ENCODE data around the gene CCDC174.
A peak's percentile ranks its signal among the peaks of the same experiment; 100 is the strongest.

CCDC174 gene

GRCh38 chr3:14625443-14625842 lies 26.1 kb upstream of the CCDC174 start:
- no peak for DNase-seq (ENCODE audit: low read depth)

GRCh38 chr3:14627815-14628214 lies 23.7 kb upstream of the CCDC174 start:
- no peak for DNase-seq (ENCODE audit: low read depth)

GRCh38 chr3:14628406-14628805 lies 23.2 kb upstream of the CCDC174 start:
- no peak for DNase-seq (ENCODE audit: low read depth)

GRCh38 chr3:14630404-14631100 lies 21.0 kb upstream of the CCDC174 start:
- no peak for DNase-seq (ENCODE audit: low read depth)

- DNase-seq (ENCODE audit: low read depth) = no peak
These were observed 20.5 kb upstream of the CCDC174 start for GRCh38 chr3:14631101-14631497.

GRCh38 chr3:14631687-14632441 lies 19.7 kb upstream of the CCDC174 start:
- DNase-seq (ENCODE audit: low read depth) = no peak

- no peak for DNase-seq (ENCODE audit: low read depth)
These were observed 19.1 kb upstream of the CCDC174 start for GRCh38 chr3:14632442-14632930.

GRCh38 chr3:14633417-14633816 lies 18.1 kb upstream of the CCDC174 start:
- no peak for DNase-seq (ENCODE audit: low read depth)

GRCh38 chr3:14633819-14634424 lies 17.6 kb upstream of the CCDC174 start:
- DNase-seq (ENCODE audit: low read depth) = peak; percentile 9

- no peak for DNase-seq (ENCODE audit: low read depth)
These were observed 16.7 kb upstream of the CCDC174 start for GRCh38 chr3:14634763-14635400.

GRCh38 chr3:14636496-14637087 lies 15.0 kb upstream of the CCDC174 start:
- no peak for DNase-seq (ENCODE audit: low read depth)

- DNase-seq (ENCODE audit: low read depth) = no peak
These were observed 11.4 kb upstream of the CCDC174 start for GRCh38 chr3:14640157-14640562.

- DNase-seq (ENCODE audit: low read depth) = no peak
These were observed 10.8 kb upstream of the CCDC174 start for GRCh38 chr3:14640734-14641133.

GRCh38 chr3:14641346-14641745 lies 10.2 kb upstream of the CCDC174 start:
- no peak for DNase-seq (ENCODE audit: low read depth)

- DNase-seq (ENCODE audit: low read depth) = no peak
These were observed 6.1 kb upstream of the CCDC174 start for GRCh38 chr3:14645453-14645852.

GRCh38 chr3:14646131-14646573 lies 5.4 kb upstream of the CCDC174 start:
- DNase-seq (ENCODE audit: low read depth) = no peak

GRCh38 chr3:14646589-14647413 lies 4.8 kb upstream of the CCDC174 start:
- no peak for DNase-seq (ENCODE audit: low read depth)

GRCh38 chr3:14647976-14648955 lies 3.3 kb upstream of the CCDC174 start:
- no peak for DNase-seq (ENCODE audit: low read depth)

- no peak for DNase-seq (ENCODE audit: low read depth)
These were observed 2.1 kb upstream of the CCDC174 start for GRCh38 chr3:14649466-14649865.

- no peak for DNase-seq (ENCODE audit: low read depth)
These were observed 1.4 kb upstream of the CCDC174 start for GRCh38 chr3:14650193-14650592.
